HepG2 (cell line): ENCODE data around the gene ACSF3. TPM values are rescaled to one million over a fixed set of nuclear protein-coding genes. Genes with fewer than 3 reads are reported as not detected.

Source experiments
- CHCHD3 ChIP-seq: sonication (generic); formaldehyde crosslinking; IDR thresholded peaks from 2 replicates; pipeline ENCODE4 v1.8.0; 2022; ENCODE audit warnings: mild to moderate bottlenecking, missing genetic modification reagents, moderate library complexity
- CREM ChIP-seq, 2 experiments: sonication (generic) in 1 of 2; formaldehyde crosslinking in 1 of 2; IDR thresholded peaks; 2 replicates each; pipeline versions ENCODE4 v1.4.0 to v1.6.1; 2016 to 2020; ENCODE audit warnings: antibody characterized with exemption in 1 of 2, mild to moderate bottlenecking in 1 of 2, missing genetic modification reagents in 1 of 2
- FOXK2 ChIP-seq: fragments of 450-650 bp; IDR thresholded peaks from 2 replicates; pipeline ENCODE4 v1.6.1; 2016
- GABPB1 ChIP-seq: IDR thresholded peaks from 2 replicates; pipeline ENCODE4 v1.6.1; 2016; ENCODE audit warnings: mild to moderate bottlenecking, missing genetic modification reagents, moderate library complexity, missing compliant biosample characterization
- GTF2F1 ChIP-seq: fragments of 150-350 bp; IDR thresholded peaks from 2 replicates; pipeline ENCODE4 v1.6.1; 2014; ENCODE audit warnings: low read length
- HOXA3 ChIP-seq: sonication (generic); formaldehyde crosslinking; IDR thresholded peaks from 2 replicates; pipeline ENCODE4 v1.5.0; 2020; ENCODE audit warnings: missing genetic modification reagents
- HOXA9 ChIP-seq: sonication (generic); formaldehyde crosslinking; IDR thresholded peaks from 2 replicates; pipeline ENCODE4 v1.8.1; 2022; ENCODE audit warnings: missing genetic modification reagents, mild to moderate bottlenecking, moderate library complexity, borderline replicate concordance
- IRF2 ChIP-seq: IDR thresholded peaks from 2 replicates; pipeline ENCODE4 v1.6.1; 2018; ENCODE audit warnings: missing genetic modification reagents, missing compliant biosample characterization
- KDM5A ChIP-seq: fragments of 200-600 bp; sonication (generic); IDR thresholded peaks from 2 replicates; pipeline ENCODE4 v1.7.0; 2018; ENCODE audit warnings: antibody characterized with exemption, mild to moderate bottlenecking, low read length, borderline replicate concordance
- NKX3-1 ChIP-seq: sonication (generic); formaldehyde crosslinking; IDR thresholded peaks from 2 replicates; pipeline ENCODE4 v1.5.0; 2020; ENCODE audit warnings: missing genetic modification reagents
- NPAS2 ChIP-seq: sonication (generic); formaldehyde crosslinking; IDR thresholded peaks from 2 replicates; pipeline ENCODE4 v1.8.0; 2022; ENCODE audit warnings: mild to moderate bottlenecking, missing genetic modification reagents, borderline replicate concordance
- SMC3 ChIP-seq: IDR thresholded peaks from 2 replicates; pipeline ENCODE4 v1.6.1; 2011; ENCODE audit warnings: low read length, improper control_type of control experiment
- SP1 ChIP-seq, 2 experiments: fragments of 450-650 bp in 1 of 2; sonication (generic) in 1 of 2; formaldehyde crosslinking in 1 of 2; IDR thresholded peaks; 2 replicates each; pipeline versions ENCODE4 v1.4.0 to v1.6.1; 2016 to 2020; ENCODE audit warnings: missing genetic modification reagents in 1 of 2
- SSRP1 ChIP-seq: IDR thresholded peaks from 2 replicates; pipeline ENCODE4 v1.6.1; 2016; ENCODE audit warnings: control low read depth
- STAT5B ChIP-seq: sonication (generic); formaldehyde crosslinking; IDR thresholded peaks from 2 replicates; pipeline ENCODE4 v1.4.0; 2020; ENCODE audit warnings: missing genetic modification reagents
- TMF1 ChIP-seq: sonication (generic); formaldehyde crosslinking; IDR thresholded peaks from 2 replicates; pipeline ENCODE4 v1.8.1; 2022; ENCODE audit warnings: low read depth, missing genetic modification reagents
- ZBTB4 ChIP-seq: sonication (generic); formaldehyde crosslinking; IDR thresholded peaks from 2 replicates; pipeline ENCODE4 v1.4.0; 2020; ENCODE audit warnings: missing genetic modification reagents, mild to moderate bottlenecking, borderline replicate concordance
- ZBTB7B ChIP-seq: sonication (generic); formaldehyde crosslinking; IDR thresholded peaks from 2 replicates; pipeline ENCODE4 v1.4.0; 2020; ENCODE audit warnings: missing genetic modification reagents
- ZNF17 ChIP-seq: sonication (generic); formaldehyde crosslinking; IDR thresholded peaks from 2 replicates; pipeline ENCODE4 v1.5.0; 2020; ENCODE audit warnings: mild to moderate bottlenecking, missing genetic modification reagents
- ZNF274 ChIP-seq: sonication (generic); formaldehyde crosslinking; IDR thresholded peaks from 2 replicates; pipeline ENCODE4 v1.5.1; 2020; ENCODE audit warnings: mild to moderate bottlenecking, missing genetic modification reagents
- ZNF530 ChIP-seq: sonication (generic); formaldehyde crosslinking; IDR thresholded peaks from 2 replicates; pipeline ENCODE4 v1.5.0; 2020; ENCODE audit warnings: low read depth, mild to moderate bottlenecking, missing genetic modification reagents
- ZNF713 ChIP-seq: sonication (generic); formaldehyde crosslinking; IDR thresholded peaks from 2 replicates; pipeline ENCODE4 v1.4.0; 2020; ENCODE audit warnings: mild to moderate bottlenecking, missing genetic modification reagents
- ZNF768 ChIP-seq: sonication (generic); formaldehyde crosslinking; IDR thresholded peaks from 2 replicates; pipeline ENCODE4 v1.4.0; 2020; ENCODE audit warnings: missing genetic modification reagents
- ZSCAN12 ChIP-seq: sonication (generic); formaldehyde crosslinking; IDR thresholded peaks from 2 replicates; pipeline ENCODE4 v1.9.0; 2021; ENCODE audit warnings: mild to moderate bottlenecking, missing genetic modification reagents
- ZSCAN22 ChIP-seq: sonication (generic); formaldehyde crosslinking; IDR thresholded peaks from 2 replicates; pipeline ENCODE4 v1.4.0; 2020; ENCODE audit warnings: mild to moderate bottlenecking, missing genetic modification reagents
- polyA plus RNA-seq, 8 experiments: library from polyadenylated mRNA; depleted of rRNA in 3 of 8; stranded (reverse) in 7 of 8; unstranded in 1 of 8; fragments of >200 nt; fragmentation: Illumina TruSeq in 4 of 8; extraction: Trizol in 4 of 8; gene quantifications; 2 replicates each; pipeline versions ENCODE4 v1.2.1 to v1.2.3, GENCODE V29; 2011 to 2016; ENCODE audit warnings: low read depth in 4 of 8, missing spikeins in 1 of 8, mixed read lengths in 1 of 8; ENCODE audit not compliant: insufficient read depth in 1 of 8
- total RNA-seq, 5 experiments: library from RNA; depleted of rRNA; stranded (reverse); fragments of >200 nt; fragmentation: Illumina TruSeq; extraction: Trizol; gene quantifications; 2 replicates each; pipeline ENCODE4 v1.2.3, GENCODE V29; 2016; ENCODE audit warnings: low read depth in 1 of 5
- TF ChIP-seq, protein P1 (sequence below): fragments of 450-650 bp; IDR thresholded peaks from 2 replicates; pipeline ENCODE4 v1.6.1; 2017; ENCODE audit warnings: mild to moderate bottlenecking

The ACSF3 gene
- total and polyA plus RNA-seq, 2 of the 13 experiments (the other 11 are each of a cell fraction or from before 2014, with no cell fraction given): 14.9 to 30.6 TPM

DNA sequence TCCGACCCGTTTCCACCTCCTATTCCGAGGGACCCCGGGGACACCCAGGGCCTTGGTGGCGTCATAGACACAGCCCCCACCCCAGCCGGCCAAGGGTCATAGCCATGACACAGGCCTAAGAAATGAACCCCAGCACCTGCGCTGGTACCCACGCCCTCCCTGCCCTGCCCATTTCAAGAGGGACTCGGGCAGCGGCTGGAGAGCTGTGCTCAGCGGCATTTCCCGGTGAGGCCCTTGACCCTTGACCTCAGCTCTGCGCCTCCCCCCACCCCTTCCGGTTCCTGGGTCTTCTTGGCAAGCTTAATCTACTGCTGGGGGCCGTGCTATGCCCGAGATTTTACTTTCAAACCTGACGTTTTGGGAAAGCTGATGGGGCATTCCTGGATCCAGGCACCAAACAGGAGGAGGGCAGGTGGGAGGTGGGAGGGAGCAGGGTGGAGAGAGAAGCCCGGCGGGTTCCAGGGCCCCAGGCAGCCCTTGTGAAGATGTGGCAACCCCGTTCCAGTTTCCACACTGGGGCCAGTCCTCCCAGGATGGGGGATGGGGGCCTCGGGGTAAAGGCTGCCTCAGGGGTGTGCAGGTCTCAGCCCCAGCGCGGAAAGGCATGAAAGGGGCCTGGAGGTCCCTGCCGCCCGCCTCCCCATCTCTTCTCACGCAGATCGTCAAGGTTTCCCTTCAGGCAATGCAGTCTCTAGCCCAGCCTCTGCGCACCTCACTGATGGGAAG, 106.6 kb downstream of the ACSF3 start, which contains the start of gene SLC22A31 (continued):
- TF ChIP-seq CHCHD3 (CRISPR knock-in tag): no peak
- TF ChIP-seq ZNF274 (CRISPR knock-in tag): 0 out of 2 replicates have a peak, but pooled peaks have one; percentile 5
- no peak for TF ChIP-seq ZNF768
- TF ChIP-seq HOXA3 (CRISPR knock-in tag): peak; percentile 46; the same call in 1 of the 2 replicates
- TF ChIP-seq ZSCAN22 (CRISPR knock-in tag): no peak
- no peak for TF ChIP-seq ZNF713 (CRISPR knock-in tag)
- TF ChIP-seq HOXA9 (CRISPR knock-in tag): no peak
- peak; percentile 93 for TF ChIP-seq GABPB1 (CRISPR knock-in tag)
- TF ChIP-seq ZNF530 (CRISPR knock-in tag): no peak
- TF ChIP-seq ZBTB7B (CRISPR knock-in tag): no peak
- no peak for TF ChIP-seq STAT5B (CRISPR knock-in tag)
- TF ChIP-seq CREM (IDR thresholded peaks at IDR 0.05): 0 out of 2 replicates have a peak, but pooled peaks have one; percentile 51
- no peak for TF ChIP-seq CREM (CRISPR knock-in tag; IDR thresholded peaks at IDR 0.05)
- no peak for TF ChIP-seq GTF2F1
- TF ChIP-seq IRF2 (CRISPR knock-in tag): no peak
- TF ChIP-seq, protein P1, sequence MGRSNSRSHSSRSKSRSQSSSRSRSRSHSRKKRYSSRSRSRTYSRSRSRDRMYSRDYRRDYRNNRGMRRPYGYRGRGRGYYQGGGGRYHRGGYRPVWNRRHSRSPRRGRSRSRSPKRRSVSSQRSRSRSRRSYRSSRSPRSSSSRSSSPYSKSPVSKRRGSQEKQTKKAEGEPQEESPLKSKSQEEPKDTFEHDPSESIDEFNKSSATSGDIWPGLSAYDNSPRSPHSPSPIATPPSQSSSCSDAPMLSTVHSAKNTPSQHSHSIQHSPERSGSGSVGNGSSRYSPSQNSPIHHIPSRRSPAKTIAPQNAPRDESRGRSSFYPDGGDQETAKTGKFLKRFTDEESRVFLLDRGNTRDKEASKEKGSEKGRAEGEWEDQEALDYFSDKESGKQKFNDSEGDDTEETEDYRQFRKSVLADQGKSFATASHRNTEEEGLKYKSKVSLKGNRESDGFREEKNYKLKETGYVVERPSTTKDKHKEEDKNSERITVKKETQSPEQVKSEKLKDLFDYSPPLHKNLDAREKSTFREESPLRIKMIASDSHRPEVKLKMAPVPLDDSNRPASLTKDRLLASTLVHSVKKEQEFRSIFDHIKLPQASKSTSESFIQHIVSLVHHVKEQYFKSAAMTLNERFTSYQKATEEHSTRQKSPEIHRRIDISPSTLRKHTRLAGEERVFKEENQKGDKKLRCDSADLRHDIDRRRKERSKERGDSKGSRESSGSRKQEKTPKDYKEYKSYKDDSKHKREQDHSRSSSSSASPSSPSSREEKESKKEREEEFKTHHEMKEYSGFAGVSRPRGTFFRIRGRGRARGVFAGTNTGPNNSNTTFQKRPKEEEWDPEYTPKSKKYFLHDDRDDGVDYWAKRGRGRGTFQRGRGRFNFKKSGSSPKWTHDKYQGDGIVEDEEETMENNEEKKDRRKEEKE: no peak
- TF ChIP-seq ZNF17 (CRISPR knock-in tag): no peak
- no peak for TF ChIP-seq SP1 (IDR thresholded peaks at IDR 0.05)
- no peak for TF ChIP-seq SP1 (CRISPR knock-in tag; IDR thresholded peaks at IDR 0.05)
- TF ChIP-seq KDM5A: peak; percentile 83
- 0 out of 2 replicates have a peak, but pooled peaks have one; percentile 5 for TF ChIP-seq ZSCAN12 (CRISPR knock-in tag)
- TF ChIP-seq TMF1: no peak
- TF ChIP-seq SSRP1 (CRISPR knock-in tag): no peak
- TF ChIP-seq ZBTB4 (CRISPR knock-in tag): no peak
- TF ChIP-seq NPAS2 (CRISPR knock-in tag): no peak
- no peak for TF ChIP-seq NKX3-1 (CRISPR knock-in tag)
- no peak for TF ChIP-seq SMC3
- no peak for TF ChIP-seq FOXK2
